K562 (cell line): ENCODE measurements around the gene PTRH2.

Source experiments
- CTCF ChIP-seq, 3 experiments: IDR thresholded peaks in 2 of 3; conservative IDR thresholded peaks in 1 of 3; 2 replicates each; pipeline ENCODE4 v1.5.1; 2011 to 2012; ENCODE audit warnings: low read length in 3 of 3, mild to moderate bottlenecking in 3 of 3, control low read depth in 2 of 3, improper control_type of control experiment in 1 of 3, inconsistent platforms in 1 of 3, low read depth in 1 of 3, mixed read lengths in 1 of 3, moderate library complexity in 1 of 3; ENCODE audit not compliant: insufficient read depth in 2 of 3
- E2F1 ChIP-seq: sonication (generic); formaldehyde crosslinking; IDR thresholded peaks from 2 replicates; pipeline ENCODE4 v1.8.1; 2023; ENCODE audit warnings: mild to moderate bottlenecking, missing genetic modification reagents, moderate library complexity
- EP300 ChIP-seq: IDR thresholded peaks from 2 replicates; pipeline ENCODE4 v1.6.1; 2012; ENCODE audit warnings: low read length, improper control_type of control experiment
- REST ChIP-seq, 2 experiments: fragments of 450-650 bp; formaldehyde crosslinking in 1 of 2; IDR thresholded peaks; 2 replicates each; pipeline versions ENCODE4 v1.4.0 to v1.6.1; 2014 to 2020; ENCODE audit warnings: mild to moderate bottlenecking in 2 of 2, borderline replicate concordance in 1 of 2, low read depth in 1 of 2
- SRSF7 ChIP-seq: fragments of 200-400 bp; formaldehyde crosslinking; optimal IDR thresholded peaks from 2 replicates; pipeline ENCODE3; 2017; ENCODE audit warnings: mild to moderate bottlenecking, low read depth, low read length
- ZBTB2 ChIP-seq: fragments of 450-650 bp; IDR thresholded peaks from 2 replicates; pipeline ENCODE4 v1.6.1; 2016; ENCODE audit warnings: antibody characterized with exemption
- ZBTB26 ChIP-seq: fragments of 450-650 bp; formaldehyde crosslinking; IDR thresholded peaks from 2 replicates; pipeline ENCODE4 v1.4.0; 2022; ENCODE audit warnings: missing genetic modification characterization
- ZNF274 ChIP-seq: IDR thresholded peaks from 2 replicates; pipeline ENCODE4 v1.6.1; 2011; ENCODE audit warnings: low read depth, mild to moderate bottlenecking, low read length, moderate library complexity, borderline replicate concordance

DNA sequence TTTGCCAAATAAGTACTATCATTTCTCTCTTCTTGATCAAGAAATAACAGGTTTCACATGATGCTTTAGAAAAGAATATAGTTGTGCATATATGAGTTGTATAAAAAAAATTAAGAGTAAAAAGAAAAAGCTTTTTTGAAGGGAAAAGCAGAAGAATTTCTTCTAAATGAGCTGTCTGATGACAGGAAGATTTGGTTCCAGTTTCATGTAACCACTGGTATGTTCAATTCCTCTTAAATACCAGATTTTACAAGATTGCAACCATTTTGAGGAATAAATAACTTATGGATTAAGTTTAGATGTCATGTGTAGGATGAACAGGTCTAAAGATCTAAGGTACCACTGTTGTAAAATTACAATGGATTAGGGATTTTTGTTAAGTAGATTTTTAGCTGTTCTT, 45.2 kb upstream of the PTRH2 start:
- no peak for TF ChIP-seq CTCF (IDR thresholded peaks at IDR 0.05 in 2 of 3, conservative IDR thresholded peaks at IDR 0.05 in 1 of 3; ENCODE audit: insufficient read depth in 2 of 3, low read depth in 1 of 3, low read length in 3 of 3)
- no peak for TF ChIP-seq EP300
- TF ChIP-seq ZBTB2, result no peak
- no peak for TF ChIP-seq SRSF7
- no peak for TF ChIP-seq ZBTB26 (CRISPR knock-in tag)
- no peak for TF ChIP-seq ZNF274
- TF ChIP-seq E2F1 (CRISPR knock-in tag), result no peak
- TF ChIP-seq REST (IDR thresholded peaks at IDR 0.05; ENCODE audit: borderline replicate concordance), result no peak
- no peak for TF ChIP-seq REST (CRISPR knock-in tag; IDR thresholded peaks at IDR 0.05; ENCODE audit: low read depth)
